ENCODE measurements around the gene PPP2R5C.

The PPP2R5C gene

GRCh38 chr14:101755591-101756324, 5.8 kb upstream of the PPP2R5C start:
- DNase-seq, result no peak

DNA sequence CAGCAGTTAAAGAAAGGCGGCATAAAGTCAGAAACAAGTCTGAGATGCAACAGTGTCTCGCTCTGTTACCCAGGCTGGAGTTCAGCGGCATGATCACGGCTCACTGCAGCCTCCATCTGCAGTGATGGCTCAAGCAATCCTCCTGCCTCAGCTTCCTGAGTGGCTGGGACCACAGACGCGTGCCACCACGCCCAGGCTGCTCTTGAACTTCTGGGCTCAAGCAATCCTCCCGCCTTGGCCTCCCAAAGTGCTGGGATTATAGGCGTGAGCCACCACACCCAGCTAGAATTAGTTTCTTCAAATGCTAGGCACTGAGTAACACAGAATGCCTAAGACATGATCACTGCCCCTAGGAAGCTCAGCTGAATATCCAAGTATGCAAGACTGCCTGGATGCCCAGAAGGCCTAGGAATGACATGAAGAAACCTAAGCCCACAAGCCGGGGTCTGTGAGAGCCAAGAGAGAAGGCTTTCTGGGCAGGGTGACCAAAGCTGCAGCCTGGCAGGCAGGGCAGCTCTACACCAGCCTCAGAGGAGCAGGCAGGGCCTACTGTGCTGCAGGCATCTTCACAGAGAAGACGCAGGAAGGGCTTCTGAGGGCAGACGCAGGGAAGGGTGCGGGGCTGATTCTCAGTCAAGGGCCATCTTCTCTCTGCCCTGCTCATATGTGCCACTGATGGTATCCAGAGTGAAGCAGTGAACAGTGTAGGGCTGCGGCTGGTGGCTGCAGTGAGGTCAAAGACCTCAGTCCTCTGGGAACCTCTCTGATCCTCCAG, 4.3 kb upstream of the PPP2R5C start:
- no peak for DNase-seq

GRCh38 chr14:101757839-101758211, 3.7 kb upstream of the PPP2R5C start:
- no peak for DNase-seq

GRCh38 chr14:101758913-101759593, 2.5 kb upstream of the PPP2R5C start:
- no peak for DNase-seq

DNA sequence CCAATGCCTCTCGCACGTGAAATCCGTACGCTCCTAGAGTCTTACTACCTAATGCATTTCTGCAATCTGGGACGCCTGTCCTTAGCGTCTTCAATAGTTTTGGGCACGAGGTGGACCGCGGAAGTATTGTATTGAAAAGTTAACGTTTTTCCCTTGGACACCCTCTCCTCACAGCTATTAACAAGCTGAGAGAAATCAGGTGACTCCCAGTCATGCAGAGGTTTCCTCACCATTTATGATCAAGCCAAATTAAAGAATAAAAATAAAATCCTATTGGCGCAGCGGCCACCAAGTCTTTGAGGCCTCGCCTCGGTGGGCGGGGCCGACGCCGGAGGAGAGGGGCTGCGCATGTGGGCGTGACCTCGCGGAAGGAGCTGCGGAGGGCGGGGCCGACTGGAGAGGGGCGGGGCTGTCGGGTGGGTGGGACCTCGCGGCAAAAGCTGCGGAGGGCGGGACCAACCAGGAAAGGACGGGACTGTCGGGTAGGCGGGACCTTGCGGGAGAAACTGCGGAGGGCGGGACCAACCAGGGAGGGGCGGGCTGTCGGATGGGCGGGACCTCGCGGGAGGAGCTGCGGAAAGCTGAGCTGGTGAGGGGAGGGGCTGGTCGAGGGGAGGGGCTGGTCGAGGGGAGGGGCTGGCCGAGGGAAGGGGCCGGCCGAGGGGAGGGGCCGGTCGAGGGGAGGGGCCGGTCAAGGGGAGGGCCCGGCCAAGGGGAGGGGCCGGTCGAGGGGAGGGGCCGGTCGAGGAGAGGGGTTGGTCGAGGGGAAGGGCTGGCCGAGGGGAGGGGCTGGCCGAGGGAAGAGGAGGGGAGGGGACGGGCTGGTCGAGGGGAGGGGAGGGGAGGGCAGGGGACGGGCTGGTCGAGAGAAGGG, 1.1 kb upstream of the PPP2R5C start:
- peak; percentile 85 to 97 for DNase-seq

DNA sequence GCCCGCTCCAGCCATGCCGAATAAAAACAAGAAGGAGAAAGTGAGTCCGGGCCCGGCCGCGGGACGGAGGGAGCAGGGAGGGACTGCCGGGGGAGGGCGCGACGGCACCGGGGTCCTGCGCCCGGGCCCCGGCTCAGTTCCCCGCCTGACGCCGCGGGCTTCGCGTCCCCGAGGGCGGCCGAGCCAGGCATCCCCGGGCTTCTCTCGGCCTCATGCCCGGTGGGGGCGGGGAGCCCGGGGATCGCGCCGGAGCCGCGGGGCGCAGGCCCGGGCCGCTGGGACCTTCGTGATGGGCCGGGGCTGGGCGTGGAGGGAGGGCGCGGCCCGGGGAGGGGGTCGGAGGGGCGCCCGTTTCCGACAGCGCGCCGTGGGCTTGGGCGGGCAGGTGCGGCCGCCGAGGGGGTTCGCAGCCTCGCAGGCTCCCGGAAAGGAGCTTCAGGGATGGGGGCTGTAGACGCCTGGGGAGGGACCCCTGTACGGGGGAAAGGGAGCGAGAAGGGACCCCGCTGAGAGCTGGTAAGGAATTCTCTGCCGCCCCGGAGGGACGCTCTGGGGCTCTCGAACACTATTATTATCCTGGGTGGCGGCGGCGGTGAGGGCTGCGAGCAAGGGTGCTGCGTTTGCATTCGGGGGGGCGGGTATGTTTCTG, 496 bp downstream of the PPP2R5C start:
- peak in 1 of 2 experiments; percentile 76 for DNase-seq

DNA sequence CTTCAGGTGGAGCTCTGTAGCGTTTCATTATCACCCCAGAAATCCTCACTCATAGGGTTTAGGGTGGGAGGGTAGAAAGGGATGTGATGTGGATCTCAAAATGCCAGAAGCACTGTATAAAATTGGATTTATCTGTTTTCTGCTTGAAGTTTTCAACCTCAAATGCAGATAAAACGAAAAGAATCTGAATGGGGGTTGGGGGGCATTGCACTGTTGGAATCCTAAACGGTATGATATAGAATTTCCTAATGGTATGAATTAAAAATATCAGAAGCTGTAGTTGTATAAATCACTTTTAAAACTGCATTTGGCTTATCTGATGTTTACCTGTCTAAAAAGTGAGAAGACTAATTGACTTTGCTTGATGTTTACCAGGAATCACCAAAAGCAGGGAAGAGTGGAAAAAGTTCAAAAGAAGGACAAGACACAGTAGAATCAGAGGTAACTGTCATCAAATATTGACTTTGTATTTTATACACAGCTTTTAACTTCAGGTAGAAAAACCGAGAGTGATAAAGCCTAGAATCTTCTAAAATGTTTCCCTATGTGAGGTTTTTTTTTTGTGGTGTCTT, 1.1 kb downstream of the PPP2R5C start:
- no peak for DNase-seq

GRCh38 chr14:101763941-101764709, 2.6 kb downstream of the PPP2R5C start:
- no peak for DNase-seq

- no peak for DNase-seq
Measured at GRCh38 chr14:101767618-101768362, 6.3 kb downstream of the PPP2R5C start.

DNA sequence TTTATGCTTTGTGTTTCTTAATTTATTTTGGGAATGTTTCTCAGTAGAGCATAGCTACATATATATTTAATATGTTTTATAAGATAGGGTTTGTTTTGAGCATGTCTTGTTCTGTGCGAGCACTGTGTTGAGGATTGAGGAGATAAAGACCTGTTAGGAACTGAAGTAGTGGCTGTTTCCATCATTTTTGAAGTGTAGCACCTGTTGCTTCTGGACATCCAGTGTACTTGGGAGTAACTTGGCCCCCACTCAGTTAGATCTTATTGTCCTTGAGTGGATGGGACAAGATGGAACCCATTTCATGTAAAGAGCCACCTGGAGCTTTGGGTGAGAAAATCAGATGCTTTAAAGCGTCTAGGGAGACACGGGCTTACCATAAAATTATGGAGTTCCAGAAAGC, 8.7 kb downstream of the PPP2R5C start:
- no peak for DNase-seq

DNA sequence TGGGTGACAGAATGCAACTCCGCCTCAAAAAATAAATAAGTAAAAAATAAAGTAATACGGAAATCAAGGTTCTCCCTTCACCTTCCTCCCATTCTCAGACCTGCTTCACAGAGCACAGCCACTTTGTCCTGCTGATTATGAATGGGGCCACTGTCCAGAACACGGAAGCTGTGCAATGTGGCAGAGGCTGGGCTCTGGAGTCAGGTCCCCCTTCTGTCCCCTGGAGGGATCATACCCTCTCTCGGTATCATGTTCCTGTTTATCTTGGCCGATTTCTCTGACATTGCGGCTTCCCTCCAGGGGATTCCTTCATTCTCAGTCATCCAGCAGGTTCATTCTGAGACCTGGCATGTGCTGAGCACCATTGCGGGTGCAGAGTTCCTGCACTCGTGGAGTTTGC, 11.3 kb downstream of the PPP2R5C start:
- no peak for DNase-seq

DNA sequence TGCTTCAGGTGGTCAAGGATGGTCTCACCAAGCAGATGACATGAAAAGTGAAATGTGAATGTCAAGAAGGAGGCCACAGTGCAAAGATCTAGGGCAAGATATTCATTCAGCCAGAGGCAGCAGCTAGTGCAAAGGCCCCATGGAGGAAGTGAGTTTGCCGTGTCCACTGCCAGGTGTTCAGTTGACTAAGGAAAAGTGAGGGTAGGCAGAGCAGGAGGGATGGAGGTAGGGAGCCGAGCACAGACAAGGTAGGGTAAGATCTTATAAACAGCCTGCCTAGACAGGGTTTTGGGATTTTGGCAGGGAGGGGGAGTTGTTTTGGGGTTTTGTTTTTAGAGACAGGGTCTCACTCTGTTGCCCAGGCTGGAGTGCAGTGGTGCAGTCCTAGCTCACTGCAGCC, 11.9 kb downstream of the PPP2R5C start:
- DNase-seq, result no peak

DNA sequence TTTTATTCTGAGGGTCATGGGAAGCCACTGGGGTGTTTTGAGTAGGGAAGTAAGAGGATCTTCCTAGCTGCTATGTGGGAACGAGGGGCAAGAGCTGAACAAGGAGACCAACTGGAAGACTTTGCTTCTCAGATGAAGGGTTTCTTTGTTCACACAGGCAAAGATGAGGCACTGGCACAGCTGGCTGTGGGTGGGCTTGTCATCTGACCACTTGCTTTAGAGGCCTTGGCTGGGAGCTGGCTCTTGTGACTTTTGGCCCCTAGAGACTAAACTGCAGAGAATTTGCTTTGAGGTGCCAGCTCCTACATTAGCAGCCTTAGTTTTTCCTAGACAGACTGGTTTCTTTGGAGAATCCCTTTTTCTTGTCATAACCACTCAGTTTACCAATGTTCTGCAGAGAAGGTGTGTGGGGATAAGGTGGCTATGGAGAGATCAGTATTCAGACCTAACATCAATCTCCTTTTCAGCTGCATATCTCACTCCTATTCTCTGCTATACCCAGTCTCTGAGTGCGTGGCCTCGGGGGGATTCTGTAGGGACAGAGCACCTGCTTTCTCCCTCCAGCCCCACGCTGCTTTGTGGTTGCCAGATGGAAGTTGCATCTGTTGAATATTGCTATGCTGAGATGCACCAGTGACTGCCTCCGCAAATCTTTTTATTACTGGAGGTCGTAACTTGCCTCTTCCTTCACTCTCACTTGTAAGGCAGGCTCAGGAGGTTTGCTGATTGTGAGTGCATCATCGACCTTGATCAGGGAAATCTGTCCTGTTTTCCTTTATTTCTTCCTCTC, 12.7 kb downstream of the PPP2R5C start:
- peak in 1 of 2 experiments; percentile 31 for DNase-seq

DNA sequence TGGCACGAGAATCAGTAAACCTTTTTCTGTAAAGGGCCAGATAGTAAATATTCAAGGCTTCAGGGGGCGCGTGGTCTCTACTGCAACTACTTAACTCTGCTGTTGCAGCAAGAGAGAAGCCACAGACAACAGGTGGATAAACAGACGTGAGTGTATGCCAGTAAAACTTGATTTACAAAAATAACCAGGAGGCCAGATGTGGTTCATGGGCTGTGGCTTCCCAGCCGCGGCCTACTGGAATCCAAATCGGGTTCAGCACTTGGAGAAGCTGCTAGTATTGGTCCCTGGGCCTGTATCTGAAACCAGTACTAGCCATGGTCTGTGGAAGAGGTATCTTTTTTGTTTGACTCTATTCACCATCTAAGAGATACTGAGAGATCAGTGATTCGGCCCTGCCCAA, 13.3 kb downstream of the PPP2R5C start:
- no peak for DNase-seq

GRCh38 chr14:101775826-101776225, 14.3 kb downstream of the PPP2R5C start:
- no peak for DNase-seq

DNA sequence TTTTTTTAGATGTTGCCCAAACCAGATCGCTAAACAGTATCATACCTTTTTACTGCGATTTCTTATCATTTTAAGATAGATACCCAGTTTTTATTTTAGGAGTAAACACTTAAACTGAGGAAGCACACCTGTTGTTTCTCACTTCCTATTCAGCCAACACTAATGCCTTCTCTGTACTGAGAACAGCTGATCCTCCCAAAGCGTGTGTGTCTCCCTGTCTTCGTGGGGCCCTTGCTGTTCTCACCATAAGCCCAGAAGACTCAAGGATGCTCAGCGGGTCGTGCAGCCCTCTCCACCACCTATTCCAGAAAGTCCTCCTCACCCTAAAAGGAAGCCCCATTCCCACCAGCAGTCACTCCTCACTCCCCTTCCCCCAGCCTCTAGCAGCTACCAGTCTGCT, 14.8 kb downstream of the PPP2R5C start:
- DNase-seq, result no peak

DNA sequence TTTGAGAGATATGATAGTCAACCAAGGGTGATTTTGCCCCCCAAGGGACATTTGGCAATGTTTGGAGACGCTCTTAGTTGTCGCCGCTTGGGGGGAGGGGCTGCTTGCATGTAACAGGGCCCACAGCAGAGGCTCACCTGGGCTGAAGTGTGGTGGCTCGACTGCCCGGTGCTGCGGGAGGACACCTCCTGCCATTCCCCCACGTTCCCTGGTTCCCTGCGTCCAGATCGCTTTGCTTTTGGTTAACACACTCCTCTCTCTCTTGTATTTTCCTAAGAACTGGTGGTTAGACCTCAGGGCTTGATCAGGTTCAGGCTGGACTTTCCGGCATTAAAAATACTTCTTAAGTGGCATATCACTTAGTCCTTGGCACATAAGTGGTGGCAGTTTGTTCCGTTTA, 18.9 kb downstream of the PPP2R5C start:
- no peak for DNase-seq

DNA sequence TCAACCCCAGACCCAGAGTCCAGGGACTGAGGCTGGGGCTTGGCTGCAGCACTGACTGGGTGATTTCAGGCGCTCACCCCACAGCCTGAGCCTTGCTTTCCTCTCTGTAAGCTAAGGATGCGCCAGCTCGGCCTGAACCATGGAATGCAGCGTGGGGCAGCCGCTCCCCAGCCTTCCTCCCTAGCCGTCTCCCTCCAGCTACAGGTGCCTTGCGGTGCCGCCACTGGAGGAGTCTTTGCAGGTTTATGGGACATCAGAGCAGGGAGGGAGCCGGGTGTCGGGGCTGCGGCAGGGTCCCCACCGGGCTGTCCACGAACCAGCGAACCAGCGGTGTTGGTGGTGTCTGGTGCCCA, 19.4 kb downstream of the PPP2R5C start:
- DNase-seq, result peak in 1 of 2 experiments; percentile 55

DNA sequence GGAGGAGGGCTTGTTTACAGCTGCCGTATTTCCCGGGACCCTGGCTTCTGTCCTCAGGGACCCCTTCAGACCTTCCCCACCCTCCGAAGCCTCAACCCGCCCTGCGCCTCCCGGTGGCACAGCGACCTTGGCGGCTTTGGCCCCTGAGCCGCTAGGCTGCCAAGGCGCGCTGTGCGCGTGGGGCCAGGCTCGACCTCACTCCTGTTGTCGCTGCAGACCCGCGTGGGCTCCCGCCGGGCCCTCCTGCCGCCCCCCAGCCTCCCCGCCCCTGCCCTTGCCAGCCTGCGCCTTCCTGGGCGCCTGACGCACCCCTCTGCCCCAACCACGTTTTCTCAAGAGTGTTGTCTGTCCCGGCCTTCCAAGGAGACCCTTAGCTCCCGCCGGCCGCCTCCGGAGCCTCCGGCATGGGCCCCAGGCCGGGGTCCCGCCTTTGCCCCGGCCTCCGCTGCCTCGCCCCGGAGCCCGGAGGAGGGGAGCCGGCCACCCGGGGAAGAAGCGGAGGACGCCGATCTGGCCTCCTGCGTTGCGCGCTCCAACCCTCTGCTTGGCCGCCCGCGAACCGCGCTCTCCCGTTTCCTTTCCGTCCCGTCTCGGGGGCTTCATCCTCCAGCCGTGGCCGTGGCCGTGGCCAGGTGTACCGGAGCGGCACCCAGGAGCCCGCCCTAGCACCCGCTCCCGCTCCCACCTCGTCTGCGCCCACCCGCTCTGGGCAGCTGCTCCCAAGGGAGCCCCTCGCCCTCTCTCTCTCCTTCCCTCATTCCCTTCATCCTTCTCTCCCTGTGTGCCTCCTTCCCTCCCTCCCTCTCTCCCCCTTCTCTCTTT, 19.9 kb downstream of the PPP2R5C start:
- DNase-seq, result peak in 1 of 2 experiments; percentile 61
